Smooth muscle cell of the brain vasculature (primary cell): ENCODE data around the gene OPN5.
"Not testable (repeated sequence)": the region's sequence is repeated elsewhere in the genome, so short reads cannot be mapped to it uniquely, and the experiment has no call there.

Experiments
- DNase-seq: peaks from one replicate; pipeline ENCODE4 v3.0.0-alpha.2; 2012; ENCODE audit warnings: low read depth, low spot score

OPN5 gene

GRCh38 chr6:47781732-47782131 is at the start of gene OPN5:
TSS of gene OPN5 (plus strand) at chr6:47782032. CDS start at chr6:47782067, 35 bp downstream.
- DNase-seq, result no peak

- no peak for DNase-seq
Measured at GRCh38 chr6:47733879-47734558, 47.8 kb upstream of the OPN5 start.

- no peak for DNase-seq
Measured at GRCh38 chr6:47734831-47735481, 46.9 kb upstream of the OPN5 start.

- no peak for DNase-seq
Measured at GRCh38 chr6:47736083-47736700, 45.6 kb upstream of the OPN5 start.

GRCh38 chr6:47737406-47737805 is 44.4 kb upstream of the OPN5 start:
- no peak for DNase-seq

- no peak for DNase-seq
Measured at GRCh38 chr6:47740714-47741113, 41.1 kb upstream of the OPN5 start.

GRCh38 chr6:47741807-47742206 is 40.0 kb upstream of the OPN5 start:
- DNase-seq, result no peak

- DNase-seq, result no peak
Measured at GRCh38 chr6:47743744-47744143, 38.1 kb upstream of the OPN5 start.

GRCh38 chr6:47745269-47745668 is 36.6 kb upstream of the OPN5 start:
- DNase-seq, result not testable (repeated sequence)

- no peak for DNase-seq
Measured at GRCh38 chr6:47749757-47750156, 32.1 kb upstream of the OPN5 start.

GRCh38 chr6:47752801-47753200 is 29.0 kb upstream of the OPN5 start:
- DNase-seq, result no peak

GRCh38 chr6:47759364-47759763 is 22.5 kb upstream of the OPN5 start:
- DNase-seq, result no peak

GRCh38 chr6:47762502-47762901 is 19.3 kb upstream of the OPN5 start:
- no peak for DNase-seq

GRCh38 chr6:47766445-47766844 is 15.4 kb upstream of the OPN5 start:
- no peak for DNase-seq

- DNase-seq, result no peak
Measured at GRCh38 chr6:47767102-47767501, 14.7 kb upstream of the OPN5 start.

- DNase-seq, result no peak
Measured at GRCh38 chr6:47769982-47770381, 11.8 kb upstream of the OPN5 start.

- DNase-seq, result no peak
Measured at GRCh38 chr6:47772359-47772758, 9.5 kb upstream of the OPN5 start.

GRCh38 chr6:47773005-47773404 is 8.8 kb upstream of the OPN5 start:
- no peak for DNase-seq

GRCh38 chr6:47780510-47781356 is 1.1 kb upstream of the OPN5 start:
- peak; percentile 31 for DNase-seq

GRCh38 chr6:47785182-47785581 is 3.4 kb downstream of the OPN5 start:
- DNase-seq, result no peak

- DNase-seq, result peak; percentile 46
Measured at GRCh38 chr6:47787620-47788497, 6.0 kb downstream of the OPN5 start.
